Endothelial cell (in vitro differentiated cells): ENCODE results near the gene ABLIM2. TPM values are rescaled to one million over a fixed set of nuclear protein-coding genes. Genes with fewer than 3 reads are reported as not detected.

ENCODE experiments used
- DNase-seq: peaks from one replicate; pipeline ENCODE4 v3.0.0; 2021; ENCODE audit warnings: low spot score
- H3K27ac Mint-ChIP-seq: one replicate; pipeline ENCODE4 v1.8.0; 2021; ENCODE audit warnings: mixed read lengths, inconsistent platforms; ENCODE audit not compliant: unreplicated experiment
- H3K27me3 Mint-ChIP-seq: one replicate; pipeline ENCODE4 v1.8.0; 2021; ENCODE audit warnings: mild to moderate bottlenecking, moderate library complexity, mixed read lengths, inconsistent platforms; ENCODE audit not compliant: unreplicated experiment
- H3K36me3 Mint-ChIP-seq: one replicate; pipeline ENCODE4 v1.8.0; 2021; ENCODE audit warnings: mild to moderate bottlenecking, low read depth, mixed read lengths, inconsistent platforms; ENCODE audit not compliant: unreplicated experiment
- H3K4me1 Mint-ChIP-seq: one replicate; pipeline ENCODE4 v1.8.0; 2021; ENCODE audit warnings: mild to moderate bottlenecking, mixed read lengths, inconsistent platforms; ENCODE audit not compliant: unreplicated experiment
- H3K4me3 Mint-ChIP-seq: one replicate; pipeline ENCODE4 v1.8.0; 2021; ENCODE audit warnings: mild to moderate bottlenecking, mixed read lengths, inconsistent platforms; ENCODE audit not compliant: unreplicated experiment
- H3K9me3 Mint-ChIP-seq: one replicate; pipeline ENCODE4 v1.8.0; 2021; ENCODE audit warnings: mixed read lengths, inconsistent platforms; ENCODE audit not compliant: unreplicated experiment
- CTCF ChIP-seq: fragments of 200-600 bp; sonication (generic); IDR thresholded peaks from one replicate; pipeline ENCODE4 v1.5.0; 2021; ENCODE audit warnings: antibody characterized with exemption; ENCODE audit not compliant: unreplicated experiment
- total RNA-seq: library from RNA; stranded (reverse); fragmentation: NEBNext Ultra II Directional; extraction: Animal tissue kit (Norgen Biotek cat#: 25700); gene quantifications from one replicate; pipeline ENCODE4 v1.2.1, GENCODE V29; 2021; ENCODE audit not compliant: unreplicated experiment

ABLIM2 gene
- total RNA-seq, 1 donor from 2014 or later = 0.74 TPM

GRCh38 chr4:8001564-8002355 lies 156.9 kb downstream of the ABLIM2 start:
- no peak for DNase-seq
- TF ChIP-seq CTCF = no peak
- H3K9me3 Mint-ChIP-seq = no peaks in the 10 kb centered on the region
- H3K4me1 Mint-ChIP-seq = peaks cover 8% of the 10 kb centered on the region
- H3K27me3 Mint-ChIP-seq = peaks cover 12% of the 10 kb centered on the region
- no peaks in the 10 kb centered on the region for H3K36me3 Mint-ChIP-seq
- no peak overlapping the region for H3K27ac Mint-ChIP-seq
- no peak overlapping the region for H3K4me3 Mint-ChIP-seq

GRCh38 chr4:8000721-8001491 lies 157.7 kb downstream of the ABLIM2 start:
- no peak overlapping the region for H3K4me3 Mint-ChIP-seq
- H3K9me3 Mint-ChIP-seq = no peaks in the 10 kb centered on the region
- no peaks in the 10 kb centered on the region for H3K36me3 Mint-ChIP-seq
- H3K27me3 Mint-ChIP-seq = peaks cover 9% of the 10 kb centered on the region
- DNase-seq = no peak
- no peak overlapping the region for H3K27ac Mint-ChIP-seq
- peaks cover 11% of the 10 kb centered on the region for H3K4me1 Mint-ChIP-seq
- no peak for TF ChIP-seq CTCF

- Mint-ChIP-seq H3K4me1 (peaks cover 11% of the 10 kb centered on the region), H3K27ac (no peak overlapping the region), H3K27me3 (peaks cover 9% of the 10 kb centered on the region), H3K9me3 (no peaks in the 10 kb centered on the region), H3K4me3 (no peak overlapping the region), H3K36me3 (no peaks in the 10 kb centered on the region)
- no peak for TF ChIP-seq CTCF
- DNase-seq = no peak
Observed at GRCh38 chr4:8000247-8000646, 158.4 kb downstream of the ABLIM2 start.

- Mint-ChIP-seq H3K36me3 (no peaks in the 10 kb centered on the region), H3K4me1 (peaks cover 11% of the 10 kb centered on the region), H3K4me3 (no peak overlapping the region), H3K27ac (no peak overlapping the region), H3K9me3 (no peaks in the 10 kb centered on the region), H3K27me3 (peaks cover 8% of the 10 kb centered on the region)
- DNase-seq = no peak
- TF ChIP-seq CTCF = no peak
Observed at GRCh38 chr4:7999695-8000094, 158.9 kb downstream of the ABLIM2 start.

- H3K9me3 Mint-ChIP-seq = no peaks in the 10 kb centered on the region
- no peak for TF ChIP-seq CTCF
- H3K36me3 Mint-ChIP-seq = no peaks in the 10 kb centered on the region
- peak overlapping the region; percentile 9 for H3K4me3 Mint-ChIP-seq
- H3K4me1 Mint-ChIP-seq = peaks cover 11% of the 10 kb centered on the region
- H3K27ac Mint-ChIP-seq = no peak overlapping the region
- DNase-seq = no peak
- H3K27me3 Mint-ChIP-seq = peaks cover 8% of the 10 kb centered on the region
Observed at GRCh38 chr4:7999279-7999678, 159.3 kb downstream of the ABLIM2 start.
